ENCODE results near the gene KLF11. TPM values are rescaled to one million over a fixed set of nuclear protein-coding genes. Genes with fewer than 3 reads are reported as not detected.

Gene KLF11
- total RNA-seq, 1 donor: 8.3 TPM

DNA sequence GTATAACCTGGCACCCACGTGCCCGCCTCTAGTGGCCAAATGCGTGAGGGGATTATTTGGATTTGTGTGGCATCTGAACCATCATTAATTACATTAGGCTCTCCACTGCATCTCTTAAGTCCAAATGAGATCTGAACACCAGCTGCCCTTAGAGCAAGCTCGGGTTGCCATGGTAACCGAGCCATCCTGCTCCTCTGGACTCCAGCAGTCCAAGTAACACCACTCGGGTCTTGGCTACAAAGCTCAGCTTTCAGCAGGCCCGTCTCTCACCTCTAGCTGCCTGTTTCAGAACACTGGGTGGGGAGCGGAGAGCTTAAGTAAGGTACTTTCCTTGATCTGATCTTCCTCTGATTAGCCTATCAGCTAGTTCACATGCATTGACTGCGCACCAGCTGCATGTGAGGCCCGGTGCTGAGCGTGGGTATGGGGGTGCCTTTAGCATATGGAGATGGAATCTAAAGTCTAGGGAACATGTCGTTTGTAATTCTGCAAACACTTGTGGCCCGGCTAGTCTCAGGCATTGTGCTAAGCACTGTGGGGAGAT is 51.0 kb downstream of the KLF11 start:
- Histone ChIP-seq H4K20me1 (ENCODE audit: insufficient read depth, low read length) (no peaks in the 10 kb centered on the region), H3K9me3 (ENCODE audit: low read depth, low read length) (no peaks in the 10 kb centered on the region), H3K4me2 (ENCODE audit: insufficient read depth, low read length) (no peak overlapping the region), H3K36me3 (ENCODE audit: insufficient read depth, low read length) (no peaks in the 10 kb centered on the region), H3K79me2 (ENCODE audit: insufficient read depth, low read length) (no peaks in the 10 kb centered on the region), H3K4me1 (ENCODE audit: insufficient read depth, low read length) (no peaks in the 10 kb centered on the region), H3K27ac (ENCODE audit: low read depth, low read length) (no peak overlapping the region), H3K27me3 (ENCODE audit: insufficient read depth, low read length) (peaks cover 34% of the 10 kb centered on the region), H3K4me3 (ENCODE audit: insufficient read depth, low read length) (no peak overlapping the region), H2AFZ (ENCODE audit: low read length) (no peak overlapping the region)
- no peak for TF ChIP-seq CTCF (IDR thresholded peaks at IDR 0.05; ENCODE audit: extremely low read depth, low read depth, low read length)
- peak; percentile 29 for DNase-seq (ENCODE audit: insufficient read length, low spot score, missing footprints)

DNA sequence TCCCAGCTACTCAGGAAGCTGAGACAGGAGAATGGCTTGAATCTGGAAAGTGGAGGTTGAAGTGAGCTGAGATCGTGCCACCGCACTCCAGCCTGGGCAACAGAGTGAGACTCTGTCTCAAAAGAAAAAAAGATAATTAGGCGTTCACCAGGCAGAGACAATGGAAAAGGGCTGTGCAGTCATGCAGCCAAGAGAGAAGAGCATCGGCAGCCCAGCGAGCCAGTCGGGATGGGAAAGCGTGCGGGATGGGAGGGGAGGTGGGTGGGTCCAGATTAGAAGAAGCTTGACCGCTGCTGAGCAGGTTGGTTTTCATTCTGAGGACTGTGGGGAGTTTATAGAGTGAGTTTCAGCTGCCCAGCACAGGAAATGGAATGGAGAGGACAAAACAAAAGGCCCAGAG is 51.8 kb downstream of the KLF11 start:
- Histone ChIP-seq H3K4me3 (ENCODE audit: insufficient read depth, low read length) (no peak overlapping the region), H3K9me3 (ENCODE audit: low read depth, low read length) (no peaks in the 10 kb centered on the region), H3K27ac (ENCODE audit: low read depth, low read length) (no peak overlapping the region), H3K4me2 (ENCODE audit: insufficient read depth, low read length) (no peak overlapping the region), H3K36me3 (ENCODE audit: insufficient read depth, low read length) (no peaks in the 10 kb centered on the region), H3K4me1 (ENCODE audit: insufficient read depth, low read length) (no peaks in the 10 kb centered on the region), H2AFZ (ENCODE audit: low read length) (no peak overlapping the region), H3K79me2 (ENCODE audit: insufficient read depth, low read length) (no peaks in the 10 kb centered on the region), H3K27me3 (ENCODE audit: insufficient read depth, low read length) (peaks cover 27% of the 10 kb centered on the region), H4K20me1 (ENCODE audit: insufficient read depth, low read length) (no peaks in the 10 kb centered on the region)
- TF ChIP-seq CTCF (IDR thresholded peaks at IDR 0.05; ENCODE audit: extremely low read depth, low read depth, low read length): no peak
- DNase-seq (ENCODE audit: insufficient read length, low spot score, missing footprints): no peak

DNA sequence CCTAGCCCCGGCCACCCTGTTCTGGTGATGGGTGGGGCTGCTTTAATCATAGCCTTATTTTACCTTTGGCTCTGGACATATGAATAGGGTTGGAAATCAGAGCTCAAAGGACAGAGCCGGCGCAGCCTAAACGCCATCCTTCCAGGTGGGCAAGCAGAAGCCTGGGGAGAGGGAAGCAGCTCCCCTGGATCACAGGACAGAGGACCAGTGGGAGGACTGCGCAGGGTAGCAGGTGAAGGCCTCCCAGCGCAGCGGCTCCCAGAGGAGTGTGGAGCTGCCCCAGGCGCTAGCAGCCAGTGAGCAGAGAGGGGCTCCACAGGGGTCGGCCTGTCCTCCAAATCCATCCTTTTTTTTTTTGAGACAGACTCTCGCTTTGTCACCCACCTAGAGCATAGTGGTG is 53.3 kb downstream of the KLF11 start:
- DNase-seq (ENCODE audit: insufficient read length, low spot score, missing footprints): no peak
- no peak overlapping the region for H3K4me3 ChIP-seq (ENCODE audit: insufficient read depth, low read length)
- H3K27me3 ChIP-seq (ENCODE audit: insufficient read depth, low read length): peaks cover 13% of the 10 kb centered on the region
- no peaks in the 10 kb centered on the region for H3K79me2 ChIP-seq (ENCODE audit: insufficient read depth, low read length)
- H4K20me1 ChIP-seq (ENCODE audit: insufficient read depth, low read length): no peaks in the 10 kb centered on the region
- no peak overlapping the region for H3K4me2 ChIP-seq (ENCODE audit: insufficient read depth, low read length)
- no peaks in the 10 kb centered on the region for H3K4me1 ChIP-seq (ENCODE audit: insufficient read depth, low read length)
- no peak for TF ChIP-seq CTCF (IDR thresholded peaks at IDR 0.05; ENCODE audit: extremely low read depth, low read depth, low read length)
- no peak overlapping the region for H2AFZ ChIP-seq (ENCODE audit: low read length)
- no peaks in the 10 kb centered on the region for H3K36me3 ChIP-seq (ENCODE audit: insufficient read depth, low read length)
- H3K27ac ChIP-seq (ENCODE audit: low read depth, low read length): no peak overlapping the region
- H3K9me3 ChIP-seq (ENCODE audit: low read depth, low read length): no peaks in the 10 kb centered on the region

GRCh38 chr2:10097352-10098148 is 54.2 kb downstream of the KLF11 start:
- DNase-seq (ENCODE audit: insufficient read length, low spot score, missing footprints): peak; percentile 98

More at GRCh38 chr2:10097352-10098148, 54.2 kb downstream of the KLF11 start:
- no peaks in the 10 kb centered on the region for H3K9me3 ChIP-seq (ENCODE audit: low read depth, low read length)
- peak; percentile 88 for TF ChIP-seq CTCF (IDR thresholded peaks at IDR 0.05; ENCODE audit: extremely low read depth, low read depth, low read length)
- peaks cover 5% of the 10 kb centered on the region for H3K27me3 ChIP-seq (ENCODE audit: insufficient read depth, low read length)
- H3K36me3 ChIP-seq (ENCODE audit: insufficient read depth, low read length): no peaks in the 10 kb centered on the region
- no peaks in the 10 kb centered on the region for H3K79me2 ChIP-seq (ENCODE audit: insufficient read depth, low read length)
- H3K27ac ChIP-seq (ENCODE audit: low read depth, low read length): no peak overlapping the region
- H4K20me1 ChIP-seq (ENCODE audit: insufficient read depth, low read length): no peaks in the 10 kb centered on the region
- no peak overlapping the region for H3K4me2 ChIP-seq (ENCODE audit: insufficient read depth, low read length)
- H3K4me1 ChIP-seq (ENCODE audit: insufficient read depth, low read length): no peaks in the 10 kb centered on the region
- H2AFZ ChIP-seq (ENCODE audit: low read length): no peak overlapping the region
- no peak overlapping the region for H3K4me3 ChIP-seq (ENCODE audit: insufficient read depth, low read length)

Measured in osteoblast (primary cell).